GM12878 (cell line): ENCODE data around the gene GTF3C1. TPM values are rescaled to one million over a fixed set of nuclear protein-coding genes. Genes with fewer than 3 reads are reported as not detected.

ENCODE experiments used
- ATAC-seq: fragments of 200-7000 bp; cut with Tn5 transposase; 3 replicates; pipeline ENCODE4 v1.9.1; 2020; ENCODE audit warnings: mild to moderate bottlenecking, moderate library complexity
- BruUV-seq: library from RNA; stranded (reverse); fragments of 400-500 nt; replicated peaks from 2 replicates; lab custom pipeline; 2021; lab: Mats Ljungman, UMichigan
- CTCF ChIA-PET: fragments of 300-600 bp; sonication (Branson Sonifier 250); formaldehyde crosslinking; extraction: SDS; loops from one replicate; lab custom pipeline; 2021; ENCODE audit warnings: inconsistent platforms; lab: Yijun Ruan, JAX
- POLR2A ChIA-PET: fragments of 350-600 bp; formaldehyde crosslinking; extraction: SDS; loops from one replicate; lab custom pipeline; 2021; ENCODE audit warnings: inconsistent platforms; lab: Charles Lee
- RAD21 ChIA-PET: fragments of 300-600 bp; sonication (Branson Sonifier 250); formaldehyde crosslinking; loops from one replicate; lab custom pipeline; 2023; ENCODE audit warnings: antibody characterized with exemption; ENCODE audit not compliant: unreplicated experiment; lab: Charles Lee
- SMC1A ChIA-PET: fragments of 300-600 bp; sonication (Branson Sonifier 250); formaldehyde crosslinking; loops from one replicate; lab custom pipeline; 2023; ENCODE audit not compliant: unreplicated experiment, uncharacterized antibody; lab: Charles Lee
- DNase-seq: peaks from one replicate; pipeline ENCODE4 v3.0.0-alpha.2; 2011; ENCODE audit warnings: low read depth, low spot score
- FAIRE-seq: peaks from 3 replicates; lab custom pipeline; 2011; peaks lifted over from hg19 to GRCh38; lab: Jason Lieb, UNC
- H2AFZ ChIP-seq: 2 replicates; pipeline ENCODE4 v1.6.0; 2011; ENCODE audit warnings: low read depth, low read length, control low read depth; ENCODE audit not compliant: control insufficient read depth
- H3K27ac ChIP-seq: 2 replicates; pipeline ENCODE4 v1.5.1; 2011; ENCODE audit warnings: control low read depth; ENCODE audit not compliant: control insufficient read depth, insufficient read depth
- H3K27me3 ChIP-seq, 2 experiments: replicated peaks in 1 of 2; 2 replicates each; pipeline versions ENCODE4 v1.6.0 to v1.6.1; 2011; ENCODE audit warnings: low read length in 1 of 2; ENCODE audit not compliant: control insufficient read depth in 2 of 2, insufficient read depth in 2 of 2
- H3K36me3 ChIP-seq, 2 experiments: 2 replicates each; pipeline ENCODE4 v1.5.1; 2011; ENCODE audit warnings: low read length in 1 of 2; ENCODE audit not compliant: control insufficient read depth in 2 of 2, insufficient read depth in 2 of 2
- H3K4me1 ChIP-seq: 2 replicates; pipeline ENCODE4 v1.6.1; 2011; ENCODE audit warnings: mild to moderate bottlenecking, low read length, moderate library complexity, mixed read lengths; ENCODE audit not compliant: control insufficient read depth, insufficient read depth
- H3K4me2 ChIP-seq: 2 replicates; pipeline ENCODE4 v1.6.0; 2011; ENCODE audit warnings: control low read depth; ENCODE audit not compliant: control insufficient read depth, insufficient read depth
- H3K4me3 ChIP-seq: fragments of 200-600 bp; sonication (generic); 2 replicates; pipeline ENCODE4 v1.5.1; 2016
- H3K79me2 ChIP-seq: 2 replicates; pipeline ENCODE4 v1.6.0; 2011; ENCODE audit warnings: low read length; ENCODE audit not compliant: control insufficient read depth, insufficient read depth
- H3K9ac ChIP-seq: 2 replicates; pipeline ENCODE4 v1.8.0; 2011; ENCODE audit warnings: low read length, control low read depth, mixed read lengths; ENCODE audit not compliant: control insufficient read depth, insufficient read depth
- H3K9me3 ChIP-seq: replicated peaks from 3 replicates; pipeline ENCODE4 v1.5.1; 2011; ENCODE audit warnings: mild to moderate bottlenecking, low read length; ENCODE audit not compliant: control insufficient read depth, insufficient read depth
- H4K20me1 ChIP-seq: 2 replicates; pipeline ENCODE4 v1.6.0; 2011; ENCODE audit not compliant: control insufficient read depth, insufficient read depth
- CBX3 ChIP-seq: fragments of 200-600 bp; sonication (generic); IDR thresholded peaks from 2 replicates; pipeline ENCODE4 v1.6.1; 2016; ENCODE audit warnings: low read depth, borderline replicate concordance
- CHD1 ChIP-seq: IDR thresholded peaks from 2 replicates; pipeline ENCODE4 v1.6.1; 2012; ENCODE audit warnings: low read depth, low read length, improper control_type of control experiment
- CHD2 ChIP-seq: IDR thresholded peaks from 2 replicates; pipeline ENCODE4 v1.6.1; 2011; ENCODE audit warnings: low read depth, low read length, improper control_type of control experiment, borderline replicate concordance
- GATAD2B ChIP-seq: fragments of 450-650 bp; conservative IDR thresholded peaks from 2 replicates; pipeline ENCODE4 v1.6.1; 2017; ENCODE audit warnings: low read depth, mild to moderate bottlenecking, moderate library complexity
- HCFC1 ChIP-seq: fragments of 150-350 bp; IDR thresholded peaks from 2 replicates; pipeline ENCODE4 v1.6.1; 2014; ENCODE audit warnings: low read length
- IKZF1 ChIP-seq: fragments of 450-650 bp; conservative IDR thresholded peaks from 2 replicates; pipeline ENCODE4 v1.6.1; 2017; ENCODE audit warnings: antibody characterized with exemption, mild to moderate bottlenecking
- IRF4 ChIP-seq: IDR thresholded peaks from 2 replicates; pipeline ENCODE4 v1.6.1; 2011; ENCODE audit warnings: low read depth, low read length
- KAT2A ChIP-seq: conservative IDR thresholded peaks from 2 replicates; pipeline ENCODE4 v1.6.1; 2011; ENCODE audit warnings: low read depth, low read length; ENCODE audit not compliant: control insufficient read depth
- MEF2A ChIP-seq: IDR thresholded peaks from 2 replicates; pipeline ENCODE4 v1.6.1; 2011; ENCODE audit warnings: low read depth, mild to moderate bottlenecking, low read length, moderate library complexity; ENCODE audit not compliant: insufficient read depth
- MTA2 ChIP-seq: fragments of 450-650 bp; IDR thresholded peaks from 2 replicates; pipeline ENCODE4 v1.6.1; 2016; ENCODE audit warnings: low read depth, mild to moderate bottlenecking, moderate library complexity
- MTA3 ChIP-seq: IDR thresholded peaks from 2 replicates; pipeline ENCODE4 v1.6.1; 2012; ENCODE audit warnings: low read length, inconsistent platforms, borderline replicate concordance
- NR2C2 ChIP-seq: IDR thresholded peaks from 2 replicates; pipeline ENCODE4 v1.6.1; 2011; ENCODE audit warnings: borderline replicate concordance, low read depth; ENCODE audit not compliant: control insufficient read depth, insufficient read length
- RCOR1 ChIP-seq: conservative IDR thresholded peaks from 2 replicates; pipeline ENCODE4 v1.6.1; 2012; ENCODE audit warnings: low read depth, low read length, improper control_type of control experiment
- SMC3 ChIP-seq: IDR thresholded peaks from 2 replicates; pipeline ENCODE4 v1.6.1; 2011; ENCODE audit warnings: low read length, improper control_type of control experiment, borderline replicate concordance
- SREBF2 ChIP-seq: IDR thresholded peaks from 2 replicates; pipeline ENCODE4 v1.6.1; 2012; ENCODE audit warnings: mild to moderate bottlenecking, low read length
- TCF12 ChIP-seq: IDR thresholded peaks from 2 replicates; pipeline ENCODE4 v1.6.1; 2011; ENCODE audit warnings: low read depth, mild to moderate bottlenecking, low read length
- TCF3 ChIP-seq: IDR thresholded peaks from 2 replicates; pipeline ENCODE4 v1.6.1; 2012; ENCODE audit warnings: low read depth, mild to moderate bottlenecking, low read length, borderline replicate concordance; ENCODE audit not compliant: insufficient read depth
- WGBS: methylation state at CpG from one replicate; pipeline ENCODE4 v1.1.6; 2016; ENCODE audit warnings: low lambda C conversion rate; ENCODE audit not compliant: insufficient replicate concordance, insufficient coverage; ENCODE audit errors: missing lambda C conversion rate; 5-methylcytosine and 5-hydroxymethylcytosine counted together
- in situ Hi-C: fragments of 300-500 bp; cut with MboI; formaldehyde crosslinking; loops from 9 replicates; pipeline ENCODE4 v1.14.3; 2018; ENCODE audit warnings: mixed read lengths
- intact Hi-C: fragments of 100-400 bp; cut with micrococcal nuclease; formaldehyde crosslinking; loops from one replicate; pipeline ENCODE4 v1.14.2; 2022; ENCODE audit not compliant: unreplicated experiment
- polyA plus RNA-seq, 11 experiments: library from polyadenylated mRNA; depleted of rRNA in 4 of 11; unstranded in 6 of 11; stranded (reverse) in 5 of 11; fragments of >200 nt; fragmentation: Nextera tagmentation in 4 of 11; fragmentation: Illumina TruSeq in 1 of 11; extraction: Ambion mirVana in 4 of 11; extraction: Trizol in 1 of 11; gene quantifications; 1 replicate in 1 of 11; 2 replicates in 10 of 11; pipeline versions ENCODE4 v1.2.1 to v1.2.3, GENCODE V29; 2011 to 2016; ENCODE audit warnings: inconsistent platforms in 2 of 11, missing spikeins in 2 of 11, low read depth in 1 of 11
- total RNA-seq, 4 experiments: library from RNA; depleted of rRNA in 3 of 4; stranded (reverse); fragments of >200 nt in 3 of 4; fragmentation: Illumina TruSeq in 1 of 4; extraction: Trizol in 1 of 4; gene quantifications; 2 replicates each; pipeline versions ENCODE4 v1.2.1 to v1.2.3, GENCODE V29; 2013 to 2021
- TF ChIP-seq, protein P1 (sequence below): fragments of 450-650 bp; formaldehyde crosslinking; IDR thresholded peaks from 2 replicates; pipeline ENCODE4 v1.4.0; 2022; ENCODE audit warnings: mild to moderate bottlenecking, moderate library complexity
- TF ChIP-seq, protein P2 (sequence below): IDR thresholded peaks from 2 replicates; pipeline ENCODE4 v1.6.1; 2011; ENCODE audit warnings: borderline replicate concordance, low read depth, mild to moderate bottlenecking, moderate library complexity, low read length; ENCODE audit not compliant: insufficient read depth, poor library complexity, severe bottlenecking

GTF3C1 gene
- total and polyA plus RNA-seq, 10 of the 15 experiments (the other 5 are each of a cell fraction or from before 2014, with no cell fraction given): 0.98 to 60.9 (median 34.3) TPM

DNA sequence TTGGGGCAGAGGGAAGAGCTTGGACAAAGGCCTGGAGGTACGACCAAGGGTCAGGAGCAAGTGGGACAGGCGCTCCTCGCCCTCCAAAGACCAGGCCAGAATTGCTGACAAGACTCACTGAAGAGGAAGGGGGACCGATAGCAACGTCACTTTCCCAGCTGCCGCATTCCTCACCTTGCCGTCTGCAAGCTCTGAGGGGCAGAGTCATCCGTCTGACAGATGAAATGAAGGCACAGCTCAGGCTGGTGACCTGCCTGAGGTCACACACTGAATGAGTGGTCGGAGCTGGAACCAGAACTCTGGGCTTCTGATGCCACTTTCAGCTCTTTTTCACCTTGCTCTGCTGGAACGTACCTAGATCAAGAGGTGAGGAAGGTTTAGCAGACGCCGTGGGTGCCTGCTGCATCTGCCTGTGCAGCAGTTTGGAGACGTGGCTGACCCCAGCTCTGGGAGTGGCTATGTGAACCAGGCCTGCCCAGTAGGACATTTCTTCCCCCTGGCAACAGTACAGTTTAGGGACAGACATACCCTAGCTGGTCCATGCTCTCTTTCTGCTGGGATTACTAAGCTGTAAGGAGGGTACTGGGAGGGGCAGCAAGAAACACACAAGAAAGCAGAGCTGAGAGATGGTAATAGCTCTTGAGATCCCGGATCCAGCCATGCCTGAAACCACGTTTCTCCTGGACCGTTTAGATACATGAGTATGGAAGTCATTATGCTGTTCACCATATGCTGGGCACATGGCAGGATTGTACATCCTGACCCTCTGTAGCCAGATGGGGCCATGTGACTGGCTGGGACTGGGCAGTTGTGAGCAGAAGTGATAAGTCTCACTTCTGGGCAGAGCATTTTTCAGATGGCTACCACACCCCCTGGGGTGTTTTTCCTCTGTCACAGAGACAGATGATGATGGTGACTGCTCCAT, 96.9 kb downstream of the GTF3C1 start:
- Histone ChIP-seq H3K4me3 (no peak overlapping the region), H3K36me3 (peaks cover 10 to 13% of the 10 kb centered on the region in 2 experiments; a peak in 3 of 4 replicates), H3K9ac (no peak overlapping the region), H4K20me1 (no peaks in the 10 kb centered on the region), H3K27me3 (no peaks in the 10 kb centered on the region), H2AFZ (no peak overlapping the region), H3K79me2 (no peaks in the 10 kb centered on the region), H3K9me3 (peaks cover 4% of the 10 kb centered on the region), H3K4me2 (no peak overlapping the region), H3K4me1 (peaks cover 49% of the 10 kb centered on the region), H3K27ac (no peak overlapping the region)
- FAIRE-seq (no peak), DNase-seq (peak; percentile 25), ATAC-seq (0 out of 3 replicates have a peak, but pooled peaks have one; percentile 1)
- CTCF ChIA-PET: interaction anchor here (0.6 to 9.7 kb wide), 16 partner anchors 25 to 300 kb away, joined by 3 to 106 read pairs (median 4); no protein-coding TSS in a partner anchor
- in situ Hi-C loops (loop anchor here (10.0 kb wide), 2 partner anchors 278 to 1618 kb away; no protein-coding TSS in a partner anchor), intact Hi-C loops (loop anchor here (5.0 kb wide), 1 partner anchor 66 kb away; no protein-coding TSS in a partner anchor)
- RAD21 ChIA-PET: interaction anchor here (0.8 to 9.5 kb wide), 12 partner anchors 11 to 299 kb away, joined by 3 to 145 read pairs (median 6); partner anchors contain the start of gene IL21R
- POLR2A ChIA-PET: interaction anchor here (0.7 to 8.4 kb wide), 6 partner anchors 10 to 249 kb away, joined by 3 to 132 read pairs (median 8); partner anchors contain the start of gene IL21R
- BruUV-seq: no TSS peak
- 41% methylated on average over 16 of the region's 16 CpGs for WGBS
- SMC1A ChIA-PET: interaction anchor here (0.6 to 7.8 kb wide), 14 partner anchors 26 to 277 kb away, joined by 3 to 82 read pairs (median 6); partner anchors contain the start of gene IL21R
- TF ChIP-seq MTA3: peak; percentile 20; the same call in 1 of the 2 replicates
- no peak for TF ChIP-seq CHD1
- TF ChIP-seq KAT2A: no peak
- TF ChIP-seq, protein P1, sequence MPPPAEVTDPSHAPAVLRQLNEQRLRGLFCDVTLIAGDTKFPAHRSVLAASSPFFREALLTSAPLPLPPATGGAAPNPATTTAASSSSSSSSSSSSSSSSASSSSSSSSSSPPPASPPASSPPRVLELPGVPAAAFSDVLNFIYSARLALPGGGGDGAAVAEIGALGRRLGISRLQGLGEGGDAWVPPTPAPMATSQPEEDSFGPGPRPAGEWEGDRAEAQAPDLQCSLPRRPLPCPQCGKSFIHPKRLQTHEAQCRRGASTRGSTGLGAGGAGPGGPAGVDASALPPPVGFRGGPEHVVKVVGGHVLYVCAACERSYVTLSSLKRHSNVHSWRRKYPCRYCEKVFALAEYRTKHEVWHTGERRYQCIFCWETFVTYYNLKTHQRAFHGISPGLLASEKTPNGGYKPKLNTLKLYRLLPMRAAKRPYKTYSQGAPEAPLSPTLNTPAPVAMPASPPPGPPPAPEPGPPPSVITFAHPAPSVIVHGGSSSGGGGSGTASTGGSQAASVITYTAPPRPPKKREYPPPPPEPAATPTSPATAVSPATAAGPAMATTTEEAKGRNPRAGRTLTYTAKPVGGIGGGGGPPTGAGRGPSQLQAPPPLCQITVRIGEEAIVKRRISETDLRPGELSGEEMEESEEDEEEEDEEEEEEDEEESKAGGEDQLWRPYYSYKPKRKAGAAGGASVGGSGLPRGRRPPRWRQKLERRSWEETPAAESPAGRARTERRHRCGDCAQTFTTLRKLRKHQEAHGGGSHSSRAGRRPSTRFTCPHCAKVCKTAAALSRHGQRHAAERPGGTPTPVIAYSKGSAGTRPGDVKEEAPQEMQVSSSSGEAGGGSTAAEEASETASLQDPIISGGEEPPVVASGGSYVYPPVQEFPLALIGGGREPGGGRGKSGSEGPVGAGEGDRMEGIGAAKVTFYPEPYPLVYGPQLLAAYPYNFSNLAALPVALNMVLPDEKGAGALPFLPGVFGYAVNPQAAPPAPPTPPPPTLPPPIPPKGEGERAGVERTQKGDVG (CRISPR knock-in tag): no peak
- TF ChIP-seq TCF3: no peak
- no peak for TF ChIP-seq MTA2
- TF ChIP-seq CHD2: 0 out of 2 replicates have a peak, but pooled peaks have one; percentile 30
- TF ChIP-seq, protein P2, sequence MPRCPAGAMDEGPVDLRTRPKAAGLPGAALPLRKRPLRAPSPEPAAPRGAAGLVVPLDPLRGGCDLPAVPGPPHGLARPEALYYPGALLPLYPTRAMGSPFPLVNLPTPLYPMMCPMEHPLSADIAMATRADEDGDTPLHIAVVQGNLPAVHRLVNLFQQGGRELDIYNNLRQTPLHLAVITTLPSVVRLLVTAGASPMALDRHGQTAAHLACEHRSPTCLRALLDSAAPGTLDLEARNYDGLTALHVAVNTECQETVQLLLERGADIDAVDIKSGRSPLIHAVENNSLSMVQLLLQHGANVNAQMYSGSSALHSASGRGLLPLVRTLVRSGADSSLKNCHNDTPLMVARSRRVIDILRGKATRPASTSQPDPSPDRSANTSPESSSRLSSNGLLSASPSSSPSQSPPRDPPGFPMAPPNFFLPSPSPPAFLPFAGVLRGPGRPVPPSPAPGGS: peak; percentile 83
- no peak for TF ChIP-seq IKZF1
- TF ChIP-seq SREBF2: no peak
- TF ChIP-seq CBX3: no peak
- TF ChIP-seq MEF2A: no peak
- TF ChIP-seq IRF4: no peak
- no peak for TF ChIP-seq SMC3
- no peak for TF ChIP-seq NR2C2
- TF ChIP-seq RCOR1: no peak
- no peak for TF ChIP-seq HCFC1
- no peak for TF ChIP-seq GATAD2B
- TF ChIP-seq TCF12: no peak
